Osteocyte (in vitro differentiated cells): Measurements from ENCODE around the gene CDK4. TPM values are rescaled to one million over a fixed set of nuclear protein-coding genes. Genes with fewer than 3 reads are reported as not detected.

Source experiments
- DNase-seq: peaks from one replicate; pipeline ENCODE4 v3.0.0; 2021; ENCODE audit warnings: mixed read lengths; ENCODE audit not compliant: unreplicated experiment; ENCODE audit errors: extremely low spot score
- H3K27ac Mint-ChIP-seq: one replicate; pipeline ENCODE4 v1.8.0; 2021; ENCODE audit warnings: mild to moderate bottlenecking, mixed read lengths; ENCODE audit not compliant: unreplicated experiment
- H3K27me3 Mint-ChIP-seq: one replicate; pipeline ENCODE4 v1.8.0; 2021; ENCODE audit warnings: mixed read lengths; ENCODE audit not compliant: unreplicated experiment
- H3K36me3 Mint-ChIP-seq: one replicate; pipeline ENCODE4 v1.8.0; 2021; ENCODE audit warnings: mixed read lengths; ENCODE audit not compliant: unreplicated experiment
- H3K4me1 Mint-ChIP-seq: one replicate; pipeline ENCODE4 v1.8.0; 2021; ENCODE audit warnings: mixed read lengths; ENCODE audit not compliant: unreplicated experiment
- H3K4me3 Mint-ChIP-seq: one replicate; pipeline ENCODE4 v1.8.0; 2021; ENCODE audit warnings: mild to moderate bottlenecking, moderate library complexity, mixed read lengths; ENCODE audit not compliant: unreplicated experiment
- H3K9me3 Mint-ChIP-seq: one replicate; pipeline ENCODE4 v1.8.0; 2021; ENCODE audit warnings: mixed read lengths; ENCODE audit not compliant: unreplicated experiment
- total RNA-seq: library from RNA; stranded (reverse); gene quantifications from 2 replicates; pipeline ENCODE4 v1.2.1, GENCODE V29; 2021
- TF ChIP-seq, protein P1 (sequence below): fragments of 200-600 bp; sonication (generic); IDR thresholded peaks from 2 replicates; pipeline ENCODE4 v1.5.0; 2021; ENCODE audit warnings: antibody characterized with exemption, mild to moderate bottlenecking, moderate library complexity

The CDK4 gene
- total RNA-seq, 1 donor from 2014 or later = 142 TPM

- Mint-ChIP-seq H3K27ac (no peak overlapping the region), H3K4me3 (no peak overlapping the region), H3K27me3 (peaks cover 16% of the 10 kb centered on the region), H3K36me3 (peaks cover 6% of the 10 kb centered on the region), H3K4me1 (peaks cover 39% of the 10 kb centered on the region), H3K9me3 (no peaks in the 10 kb centered on the region)
- TF ChIP-seq, protein P1, sequence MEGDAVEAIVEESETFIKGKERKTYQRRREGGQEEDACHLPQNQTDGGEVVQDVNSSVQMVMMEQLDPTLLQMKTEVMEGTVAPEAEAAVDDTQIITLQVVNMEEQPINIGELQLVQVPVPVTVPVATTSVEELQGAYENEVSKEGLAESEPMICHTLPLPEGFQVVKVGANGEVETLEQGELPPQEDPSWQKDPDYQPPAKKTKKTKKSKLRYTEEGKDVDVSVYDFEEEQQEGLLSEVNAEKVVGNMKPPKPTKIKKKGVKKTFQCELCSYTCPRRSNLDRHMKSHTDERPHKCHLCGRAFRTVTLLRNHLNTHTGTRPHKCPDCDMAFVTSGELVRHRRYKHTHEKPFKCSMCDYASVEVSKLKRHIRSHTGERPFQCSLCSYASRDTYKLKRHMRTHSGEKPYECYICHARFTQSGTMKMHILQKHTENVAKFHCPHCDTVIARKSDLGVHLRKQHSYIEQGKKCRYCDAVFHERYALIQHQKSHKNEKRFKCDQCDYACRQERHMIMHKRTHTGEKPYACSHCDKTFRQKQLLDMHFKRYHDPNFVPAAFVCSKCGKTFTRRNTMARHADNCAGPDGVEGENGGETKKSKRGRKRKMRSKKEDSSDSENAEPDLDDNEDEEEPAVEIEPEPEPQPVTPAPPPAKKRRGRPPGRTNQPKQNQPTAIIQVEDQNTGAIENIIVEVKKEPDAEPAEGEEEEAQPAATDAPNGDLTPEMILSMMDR = no peak
- DNase-seq = no peak
These were observed 17.5 kb upstream of the CDK4 start for GRCh38 chr12:57769594-57769993.

DNA sequence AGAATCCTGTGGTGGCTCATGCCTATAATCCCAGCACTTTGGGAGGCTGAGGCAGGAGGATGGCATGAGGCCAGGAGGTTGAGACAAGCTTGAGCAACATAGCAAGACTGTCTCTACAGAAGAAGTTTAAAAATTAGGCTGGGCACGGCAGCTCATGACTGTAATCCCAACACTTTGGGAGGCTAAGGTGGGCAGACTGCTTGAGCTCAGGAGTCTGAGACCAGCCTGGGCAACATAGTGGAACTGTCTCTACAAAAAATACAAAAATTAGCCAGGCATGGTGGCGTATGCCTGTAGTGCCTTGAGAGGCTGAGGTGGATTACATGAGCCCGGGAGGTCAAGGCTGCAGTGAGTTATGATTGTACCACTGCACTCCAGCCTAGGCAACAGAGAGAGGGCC is 15.8 kb upstream of the CDK4 start:
- TF ChIP-seq, protein P1 = no peak
- Mint-ChIP-seq H3K4me3 (no peak overlapping the region), H3K4me1 (peaks cover 30% of the 10 kb centered on the region), H3K27me3 (peaks cover 33% of the 10 kb centered on the region), H3K36me3 (peaks cover 6% of the 10 kb centered on the region), H3K9me3 (no peaks in the 10 kb centered on the region), H3K27ac (no peak overlapping the region)
- no peak for DNase-seq

GRCh38 chr12:57767305-57767698 is 15.2 kb upstream of the CDK4 start:
- H3K27me3 Mint-ChIP-seq = peaks cover 33% of the 10 kb centered on the region
- peaks cover 28% of the 10 kb centered on the region for H3K4me1 Mint-ChIP-seq
- no peak overlapping the region for H3K4me3 Mint-ChIP-seq
- peaks cover 6% of the 10 kb centered on the region for H3K36me3 Mint-ChIP-seq
- no peak for DNase-seq
- no peaks in the 10 kb centered on the region for H3K9me3 Mint-ChIP-seq
- no peak overlapping the region for H3K27ac Mint-ChIP-seq
- TF ChIP-seq, protein P1 = no peak

- no peaks in the 10 kb centered on the region for H3K9me3 Mint-ChIP-seq
- H3K27me3 Mint-ChIP-seq = peaks cover 33% of the 10 kb centered on the region
- DNase-seq = no peak
- peaks cover 6% of the 10 kb centered on the region for H3K36me3 Mint-ChIP-seq
- H3K27ac Mint-ChIP-seq = no peak within 1 kb of the TSS
- peaks cover 25% of the 10 kb centered on the region for H3K4me1 Mint-ChIP-seq
- TF ChIP-seq, protein P1 = no peak
- H3K4me3 Mint-ChIP-seq = peak within 1 kb of the TSS; percentile 67
These were observed 14.6 kb upstream of the CDK4 start, which contains the start of gene CYP27B1 for GRCh38 chr12:57766464-57767304. CYP27B1 (minus strand) TSS chr12:57767078; CDS start chr12:57767041, 37 bp downstream.

GRCh38 chr12:57765698-57766463 is 13.8 kb upstream of the CDK4 start:
- no peak overlapping the region for H3K27ac Mint-ChIP-seq
- peaks cover 33% of the 10 kb centered on the region for H3K27me3 Mint-ChIP-seq
- peak overlapping the region; percentile 67 for H3K4me3 Mint-ChIP-seq
- H3K36me3 Mint-ChIP-seq = peaks cover 6% of the 10 kb centered on the region
- no peak for DNase-seq
- no peaks in the 10 kb centered on the region for H3K9me3 Mint-ChIP-seq
- H3K4me1 Mint-ChIP-seq = peaks cover 21% of the 10 kb centered on the region
- TF ChIP-seq, protein P1 = no peak
